Endothelial cell (in vitro differentiated cells): ENCODE data around the gene ARHGAP8. TPM values are rescaled to one million over a fixed set of nuclear protein-coding genes. Genes with fewer than 3 reads are reported as not detected.

Experiments
- DNase-seq: peaks from one replicate; pipeline ENCODE4 v3.0.0; 2021; ENCODE audit warnings: low spot score
- H3K27ac Mint-ChIP-seq: one replicate; pipeline ENCODE4 v1.8.0; 2021; ENCODE audit warnings: mixed read lengths, inconsistent platforms; ENCODE audit not compliant: unreplicated experiment
- H3K27me3 Mint-ChIP-seq: one replicate; pipeline ENCODE4 v1.8.0; 2021; ENCODE audit warnings: mild to moderate bottlenecking, moderate library complexity, mixed read lengths, inconsistent platforms; ENCODE audit not compliant: unreplicated experiment
- H3K36me3 Mint-ChIP-seq: one replicate; pipeline ENCODE4 v1.8.0; 2021; ENCODE audit warnings: mild to moderate bottlenecking, low read depth, mixed read lengths, inconsistent platforms; ENCODE audit not compliant: unreplicated experiment
- H3K4me1 Mint-ChIP-seq: one replicate; pipeline ENCODE4 v1.8.0; 2021; ENCODE audit warnings: mild to moderate bottlenecking, mixed read lengths, inconsistent platforms; ENCODE audit not compliant: unreplicated experiment
- H3K4me3 Mint-ChIP-seq: one replicate; pipeline ENCODE4 v1.8.0; 2021; ENCODE audit warnings: mild to moderate bottlenecking, mixed read lengths, inconsistent platforms; ENCODE audit not compliant: unreplicated experiment
- H3K9me3 Mint-ChIP-seq: one replicate; pipeline ENCODE4 v1.8.0; 2021; ENCODE audit warnings: mixed read lengths, inconsistent platforms; ENCODE audit not compliant: unreplicated experiment
- total RNA-seq: library from RNA; stranded (reverse); fragmentation: NEBNext Ultra II Directional; extraction: Animal tissue kit (Norgen Biotek cat#: 25700); gene quantifications from one replicate; pipeline ENCODE4 v1.2.1, GENCODE V29; 2021; ENCODE audit not compliant: unreplicated experiment
- TF ChIP-seq, protein P1 (sequence below): fragments of 200-600 bp; sonication (generic); IDR thresholded peaks from one replicate; pipeline ENCODE4 v1.5.0; 2021; ENCODE audit warnings: antibody characterized with exemption; ENCODE audit not compliant: unreplicated experiment

ARHGAP8 gene
- total RNA-seq, 1 donor from 2014 or later, result 0.80 TPM

GRCh38 chr22:44845796-44846720 is 93.7 kb downstream of the ARHGAP8 start:
- Mint-ChIP-seq H3K36me3 (no peaks in the 10 kb centered on the region), H3K27ac (no peak overlapping the region), H3K27me3 (peaks cover 2% of the 10 kb centered on the region), H3K9me3 (peaks cover 4% of the 10 kb centered on the region), H3K4me1 (no peaks in the 10 kb centered on the region), H3K4me3 (no peak overlapping the region)
- no peak for DNase-seq
- TF ChIP-seq, protein P1, sequence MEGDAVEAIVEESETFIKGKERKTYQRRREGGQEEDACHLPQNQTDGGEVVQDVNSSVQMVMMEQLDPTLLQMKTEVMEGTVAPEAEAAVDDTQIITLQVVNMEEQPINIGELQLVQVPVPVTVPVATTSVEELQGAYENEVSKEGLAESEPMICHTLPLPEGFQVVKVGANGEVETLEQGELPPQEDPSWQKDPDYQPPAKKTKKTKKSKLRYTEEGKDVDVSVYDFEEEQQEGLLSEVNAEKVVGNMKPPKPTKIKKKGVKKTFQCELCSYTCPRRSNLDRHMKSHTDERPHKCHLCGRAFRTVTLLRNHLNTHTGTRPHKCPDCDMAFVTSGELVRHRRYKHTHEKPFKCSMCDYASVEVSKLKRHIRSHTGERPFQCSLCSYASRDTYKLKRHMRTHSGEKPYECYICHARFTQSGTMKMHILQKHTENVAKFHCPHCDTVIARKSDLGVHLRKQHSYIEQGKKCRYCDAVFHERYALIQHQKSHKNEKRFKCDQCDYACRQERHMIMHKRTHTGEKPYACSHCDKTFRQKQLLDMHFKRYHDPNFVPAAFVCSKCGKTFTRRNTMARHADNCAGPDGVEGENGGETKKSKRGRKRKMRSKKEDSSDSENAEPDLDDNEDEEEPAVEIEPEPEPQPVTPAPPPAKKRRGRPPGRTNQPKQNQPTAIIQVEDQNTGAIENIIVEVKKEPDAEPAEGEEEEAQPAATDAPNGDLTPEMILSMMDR, result no peak

- no peak for DNase-seq
- TF ChIP-seq, protein P1, result no peak
- H3K4me3 Mint-ChIP-seq, result no peak overlapping the region
- H3K27me3 Mint-ChIP-seq, result peaks cover 2% of the 10 kb centered on the region
- H3K27ac Mint-ChIP-seq, result no peak overlapping the region
- H3K4me1 Mint-ChIP-seq, result no peaks in the 10 kb centered on the region
- no peaks in the 10 kb centered on the region for H3K36me3 Mint-ChIP-seq
- H3K9me3 Mint-ChIP-seq, result peaks cover 4% of the 10 kb centered on the region
These were observed 94.4 kb downstream of the ARHGAP8 start for GRCh38 chr22:44846726-44847275.

DNA sequence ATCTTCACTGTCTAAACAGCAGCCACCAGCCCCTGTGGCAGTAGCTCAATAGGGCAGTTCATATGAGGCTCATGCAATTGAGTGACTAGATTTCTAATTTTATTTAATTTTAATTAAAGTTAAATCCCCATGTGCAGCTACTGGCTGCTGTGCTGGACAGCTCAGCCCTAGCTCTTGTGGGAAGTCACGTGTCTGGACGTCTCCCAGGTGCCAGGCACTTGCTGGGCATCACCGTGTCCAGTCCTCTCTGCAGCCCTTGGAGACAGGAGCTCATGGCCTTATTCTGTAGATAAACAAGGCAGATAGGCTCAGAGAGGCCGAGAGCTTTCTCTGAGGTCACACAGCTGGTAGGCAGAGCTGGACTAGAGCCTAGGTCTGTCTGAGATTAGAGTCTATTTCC is 95.0 kb downstream of the ARHGAP8 start:
- TF ChIP-seq, protein P1, result no peak
- Mint-ChIP-seq H3K4me1 (no peaks in the 10 kb centered on the region), H3K9me3 (peaks cover 4% of the 10 kb centered on the region), H3K27me3 (peaks cover 2% of the 10 kb centered on the region), H3K27ac (no peak overlapping the region), H3K4me3 (no peak overlapping the region), H3K36me3 (no peaks in the 10 kb centered on the region)
- DNase-seq, result no peak

DNA sequence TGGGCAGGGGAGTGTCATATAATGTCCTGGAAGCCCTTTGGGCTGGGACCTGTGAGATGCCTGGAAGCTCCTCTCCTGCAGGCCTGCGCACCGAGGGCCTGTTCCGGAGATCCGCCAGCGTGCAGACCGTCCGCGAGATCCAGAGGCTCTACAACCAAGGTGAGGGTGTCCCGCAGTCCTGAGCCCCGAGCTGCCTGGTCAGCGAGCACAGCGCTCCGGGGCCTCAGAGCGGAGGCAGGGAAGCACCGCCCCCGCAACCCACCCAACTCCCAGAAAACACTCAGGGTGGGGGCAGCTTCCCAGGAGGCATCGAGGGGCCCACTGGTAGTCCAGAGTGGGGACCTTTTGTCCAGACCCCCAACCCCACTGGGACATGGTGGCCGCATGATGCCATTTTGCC is 95.5 kb downstream of the ARHGAP8 start:
- Mint-ChIP-seq H3K27ac (no peak overlapping the region), H3K4me3 (no peak overlapping the region), H3K36me3 (no peaks in the 10 kb centered on the region), H3K4me1 (no peaks in the 10 kb centered on the region), H3K27me3 (peaks cover 2% of the 10 kb centered on the region), H3K9me3 (peaks cover 4% of the 10 kb centered on the region)
- DNase-seq, result no peak
- TF ChIP-seq, protein P1, result no peak

- TF ChIP-seq, protein P1, result no peak
- DNase-seq, result no peak
- peaks cover 4% of the 10 kb centered on the region for H3K9me3 Mint-ChIP-seq
- no peaks in the 10 kb centered on the region for H3K4me1 Mint-ChIP-seq
- H3K36me3 Mint-ChIP-seq, result no peaks in the 10 kb centered on the region
- H3K27me3 Mint-ChIP-seq, result peaks cover 2% of the 10 kb centered on the region
- no peak overlapping the region for H3K4me3 Mint-ChIP-seq
- no peak overlapping the region for H3K27ac Mint-ChIP-seq
These were observed 95.9 kb downstream of the ARHGAP8 start for GRCh38 chr22:44848296-44848741.
